Uterus (tissue), 4 donors: ENCODE measurements around the gene ART1. TPM values are rescaled to one million over a fixed set of nuclear protein-coding genes. Genes with fewer than 3 reads are reported as not detected.
"Not testable (repeated sequence)": the region's sequence is repeated elsewhere in the genome, so short reads cannot be mapped to it uniquely, and the experiment has no call there.

Source experiments
- DNase-seq, 2 donors: peaks; one replicate each; pipeline ENCODE4 v3.0.0-alpha.2; 2019 to 2020
- H3K27ac ChIP-seq, 2 donors: fragments of 200-600 bp; sonication (generic); 1 replicate in 1 of 2; 2 replicates in 1 of 2; pipeline ENCODE4 v1.5.1; 2016 to 2018
- H3K27me3 ChIP-seq, 2 donors: fragments of 200-600 bp; sonication (generic); one replicate each; pipeline ENCODE4 v1.5.1; 2018 to 2019; ENCODE audit warnings: control low read depth in 1 of 2
- H3K36me3 ChIP-seq, 2 donors: fragments of 200-600 bp; sonication (generic); one replicate each; pipeline ENCODE4 v1.5.1; 2019; ENCODE audit warnings: control low read depth in 1 of 2
- H3K4me1 ChIP-seq, 2 donors: fragments of 200-600 bp; sonication (generic); one replicate each; pipeline ENCODE4 v1.5.1; 2018 to 2019; ENCODE audit warnings: control low read depth in 1 of 2
- H3K4me3 ChIP-seq, 2 donors: fragments of 200-600 bp; sonication (generic); 1 replicate in 1 of 2; 2 replicates in 1 of 2; pipeline ENCODE4 v1.5.1; 2018 to 2019; ENCODE audit warnings: mild to moderate bottlenecking in 1 of 2
- H3K9me3 ChIP-seq, 2 donors: fragments of 200-600 bp; sonication (generic); one replicate each; pipeline ENCODE4 v1.5.1; 2019; ENCODE audit warnings: control low read depth in 1 of 2
- POLR2A ChIP-seq, 2 donors: fragments of 450-650 bp; IDR thresholded peaks; one replicate each; pipeline ENCODE4 v1.6.1; 2016; ENCODE audit warnings: antibody characterized with exemption in 2 of 2, mild to moderate bottlenecking in 1 of 2, moderate library complexity in 1 of 2
- intact Hi-C: fragments of 100-400 bp; cut with DNase I; formaldehyde crosslinking; loops from one replicate; pipeline ENCODE4 v1.15.1; 2023; ENCODE audit warnings: low total_unique reads
- total RNA-seq, 4 donors: library from RNA; depleted of rRNA in 3 of 4; stranded (reverse); fragments of >200 nt in 3 of 4; gene quantifications; one replicate each; pipeline versions ENCODE4 v1.1.0 to v1.2.4, GENCODE V29; 2014 to 2023
- TF ChIP-seq, protein P1 (sequence below), 4 experiments: fragments of 200-600 bp in 2 of 4; fragments of 450-650 bp in 2 of 4; sonication (generic) in 2 of 4; IDR thresholded peaks; one replicate each; pipeline ENCODE4 v1.5.1; 2016 to 2019; ENCODE audit warnings: antibody characterized with exemption in 4 of 4, mild to moderate bottlenecking in 2 of 4, moderate library complexity in 1 of 4
- donor health status: DM: yes; HTN: yes; CAD: no.

The ART1 gene
- total RNA-seq, 4 donors from 2014 or later = not detected

DNA sequence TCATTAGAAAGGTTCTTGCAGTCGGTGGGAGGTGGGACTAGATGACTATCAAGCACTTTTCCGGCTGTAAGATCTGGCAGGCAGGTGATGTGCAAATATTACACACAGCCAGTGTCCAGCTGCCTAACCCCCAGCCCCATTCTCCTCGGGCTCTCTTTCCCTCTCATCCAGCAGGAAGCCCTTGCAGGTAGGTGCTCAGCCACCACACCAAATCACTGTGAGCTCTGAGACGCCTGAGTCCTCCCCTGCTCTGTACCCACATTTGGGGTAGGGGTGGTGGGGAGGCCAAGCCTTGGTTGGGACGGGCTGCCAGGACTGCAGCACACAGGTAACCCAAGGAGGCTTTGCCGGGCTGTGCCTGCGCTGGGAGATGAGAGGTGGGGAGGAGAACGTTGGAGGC lies 3.7 kb upstream of the ART1 start:
- Histone ChIP-seq H3K27me3 (no peaks in the 10 kb centered on the region), H3K27ac (no peak overlapping the region), H3K36me3 (no peaks in the 10 kb centered on the region), H3K4me1 (no peaks in the 10 kb centered on the region), H3K9me3 (no peaks in the 10 kb centered on the region), H3K4me3 (no peak overlapping the region)
- intact Hi-C loops = no loop called here
- TF ChIP-seq POLR2A (IDR thresholded peaks at IDR 0.05) = no peak
- TF ChIP-seq, protein P1, sequence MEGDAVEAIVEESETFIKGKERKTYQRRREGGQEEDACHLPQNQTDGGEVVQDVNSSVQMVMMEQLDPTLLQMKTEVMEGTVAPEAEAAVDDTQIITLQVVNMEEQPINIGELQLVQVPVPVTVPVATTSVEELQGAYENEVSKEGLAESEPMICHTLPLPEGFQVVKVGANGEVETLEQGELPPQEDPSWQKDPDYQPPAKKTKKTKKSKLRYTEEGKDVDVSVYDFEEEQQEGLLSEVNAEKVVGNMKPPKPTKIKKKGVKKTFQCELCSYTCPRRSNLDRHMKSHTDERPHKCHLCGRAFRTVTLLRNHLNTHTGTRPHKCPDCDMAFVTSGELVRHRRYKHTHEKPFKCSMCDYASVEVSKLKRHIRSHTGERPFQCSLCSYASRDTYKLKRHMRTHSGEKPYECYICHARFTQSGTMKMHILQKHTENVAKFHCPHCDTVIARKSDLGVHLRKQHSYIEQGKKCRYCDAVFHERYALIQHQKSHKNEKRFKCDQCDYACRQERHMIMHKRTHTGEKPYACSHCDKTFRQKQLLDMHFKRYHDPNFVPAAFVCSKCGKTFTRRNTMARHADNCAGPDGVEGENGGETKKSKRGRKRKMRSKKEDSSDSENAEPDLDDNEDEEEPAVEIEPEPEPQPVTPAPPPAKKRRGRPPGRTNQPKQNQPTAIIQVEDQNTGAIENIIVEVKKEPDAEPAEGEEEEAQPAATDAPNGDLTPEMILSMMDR (IDR thresholded peaks at IDR 0.05) = no peak
- DNase-seq = no peak

DNA sequence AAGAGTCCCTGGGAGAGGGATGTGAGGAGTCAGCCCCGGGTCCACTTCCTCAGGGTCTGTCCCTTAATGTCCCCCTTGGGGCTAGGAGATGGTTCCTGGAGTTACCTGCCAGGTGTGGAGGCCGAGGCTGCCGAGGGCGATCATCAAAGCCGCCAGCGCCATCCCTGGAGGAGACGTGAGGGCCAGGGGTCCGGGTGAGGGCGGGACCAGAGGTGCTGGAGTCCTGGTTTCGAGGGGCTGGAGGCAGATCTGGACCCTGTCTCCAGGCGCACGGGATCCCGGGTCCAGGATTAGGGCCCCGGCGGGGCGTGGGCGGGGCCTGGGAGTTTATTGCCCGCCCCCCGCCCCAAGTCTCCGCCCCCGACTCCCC lies 3.2 kb upstream of the ART1 start, which contains the start of gene ART5:
Gene ART5, minus strand, starts transcription at position 292 of the 370 bp plus-strand sequence. Its CDS starts 130 bp downstream, at position 162.
- Histone ChIP-seq H3K9me3 (no peaks in the 10 kb centered on the region), H3K27ac (peak within 1 kb of the TSS; percentile 65 to 74), H3K4me3 (peak within 1 kb of the TSS; percentile 37 to 41), H3K4me1 (no peaks in the 10 kb centered on the region), H3K36me3 (no peaks in the 10 kb centered on the region), H3K27me3 (no peaks in the 10 kb centered on the region)
- TF ChIP-seq, protein P1 (IDR thresholded peaks at IDR 0.05) = no peak
- no peak for TF ChIP-seq POLR2A (IDR thresholded peaks at IDR 0.05)
- intact Hi-C loops = no loop called here
- DNase-seq = no peak

DNA sequence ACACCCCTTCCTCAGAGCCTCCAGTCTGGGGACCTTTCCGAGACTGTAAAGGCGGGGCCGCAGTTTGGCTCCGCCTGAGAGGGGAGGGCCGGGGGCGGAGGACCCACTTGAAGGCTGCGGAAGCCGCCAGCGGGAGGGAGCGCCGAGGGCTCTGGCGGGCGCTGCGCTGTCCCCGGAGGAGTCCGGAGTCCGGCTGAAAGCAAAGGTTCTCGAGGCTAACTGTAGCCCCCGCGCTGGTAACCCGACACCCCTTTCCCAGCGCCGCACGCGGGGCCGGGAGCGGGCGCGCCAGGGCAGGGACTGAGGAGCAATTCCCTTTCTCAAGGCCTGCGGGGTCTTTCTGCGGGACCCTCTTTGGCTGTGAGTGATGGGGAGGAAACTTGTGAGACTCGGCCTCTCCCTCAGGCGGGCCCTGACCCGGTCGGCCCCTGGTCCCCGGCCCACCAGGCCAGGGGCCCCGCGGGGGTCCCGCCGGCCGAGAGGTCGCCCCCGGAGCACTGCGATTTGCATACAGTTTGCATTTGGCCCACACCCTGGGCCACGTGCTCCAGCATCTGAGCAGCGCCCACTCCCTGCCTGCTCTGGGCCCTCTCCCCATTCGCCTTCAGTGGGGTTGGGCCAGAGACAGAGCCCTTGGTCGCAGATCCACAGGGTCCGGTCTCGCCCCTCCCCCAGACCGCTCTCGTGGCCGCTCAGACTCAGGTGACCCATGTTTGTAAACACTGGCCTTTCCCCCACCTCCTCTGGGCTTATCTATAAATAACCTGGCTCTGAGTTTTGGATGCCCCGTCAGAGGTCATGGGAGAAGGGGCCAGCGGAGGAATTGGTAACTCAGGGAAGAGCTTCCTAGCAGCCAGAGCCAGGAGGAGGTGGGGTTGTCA lies 2.6 kb upstream of the ART1 start:
- TF ChIP-seq, protein P1 (IDR thresholded peaks at IDR 0.05) = no peak
- TF ChIP-seq POLR2A (IDR thresholded peaks at IDR 0.05) = peak; percentile 29 to 52
- peak overlapping the region; percentile 65 to 74 for H3K27ac ChIP-seq

DNA sequence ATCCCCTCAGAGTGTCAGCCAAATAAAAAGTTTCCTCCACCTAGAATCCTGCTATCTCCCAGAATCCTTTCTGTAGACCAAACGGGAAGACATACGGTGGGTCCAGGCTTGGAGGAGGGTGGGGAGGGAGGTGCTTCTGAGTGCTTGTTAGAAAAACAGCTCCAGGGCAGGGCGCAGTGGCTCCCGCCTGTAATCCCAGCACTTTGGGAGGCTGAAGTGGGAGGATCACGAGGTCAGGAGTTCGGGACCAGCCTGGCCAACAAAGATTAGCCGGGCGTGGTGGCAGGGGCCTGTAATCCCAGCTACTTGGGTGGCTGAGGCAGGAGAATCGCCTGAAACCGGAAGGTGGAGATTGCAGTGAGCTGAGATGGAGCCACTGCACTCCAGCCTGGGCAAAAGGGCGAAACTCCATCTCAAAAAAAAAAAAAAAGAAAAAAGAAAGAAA lies 1.8 kb upstream of the ART1 start:
- Histone ChIP-seq H3K27ac (peak overlapping the region; percentile 65 to 74), H3K4me3 (peak overlapping the region; percentile 37 to 41)
- H3K36me3 ChIP-seq, H3K9me3 ChIP-seq, H3K27me3 ChIP-seq, intact Hi-C loops, DNase-seq, H3K4me1 ChIP-seq: not testable (repeated sequence)

More for the DNA sequence above, 2.6 kb upstream of the ART1 start:
- H3K27me3 ChIP-seq = no peaks in the 10 kb centered on the region
- H3K4me1 ChIP-seq = no peaks in the 10 kb centered on the region
- no peaks in the 10 kb centered on the region for H3K36me3 ChIP-seq
- H3K4me3 ChIP-seq = peak overlapping the region; percentile 37 to 41
- no peaks in the 10 kb centered on the region for H3K9me3 ChIP-seq
- DNase-seq = peak; percentile 83 to 87
- intact Hi-C loops = no loop called here

DNA sequence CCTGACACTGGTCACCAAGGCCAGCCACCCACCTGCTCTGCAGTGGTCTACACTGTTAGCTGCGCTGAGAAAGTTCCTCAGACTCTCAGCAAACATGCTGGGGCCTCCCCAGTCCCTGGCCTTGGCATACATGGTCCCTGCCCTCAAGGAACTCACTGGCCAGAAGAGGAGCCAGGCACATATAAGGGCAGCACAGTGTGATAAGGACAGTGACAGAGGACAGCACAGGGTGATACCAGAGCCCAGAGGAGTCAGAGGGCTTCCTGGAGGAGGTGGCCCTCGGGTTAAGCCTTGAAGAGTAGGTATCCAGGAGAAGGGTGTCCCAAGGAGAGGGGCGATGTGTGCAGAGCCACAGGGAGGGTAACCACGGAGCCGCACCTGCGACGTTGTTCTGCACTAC lies 624 bp downstream of the ART1 start:
- H3K4me3 ChIP-seq = no peak overlapping the region
- no peaks in the 10 kb centered on the region for H3K9me3 ChIP-seq
- H3K27me3 ChIP-seq = no peaks in the 10 kb centered on the region
- TF ChIP-seq, protein P1 (IDR thresholded peaks at IDR 0.05) = no peak
- TF ChIP-seq POLR2A (IDR thresholded peaks at IDR 0.05) = no peak
- no peak for DNase-seq
- no peaks in the 10 kb centered on the region for H3K4me1 ChIP-seq
- H3K36me3 ChIP-seq = no peaks in the 10 kb centered on the region
- no peak overlapping the region for H3K27ac ChIP-seq
- intact Hi-C loops = no loop called here

DNA sequence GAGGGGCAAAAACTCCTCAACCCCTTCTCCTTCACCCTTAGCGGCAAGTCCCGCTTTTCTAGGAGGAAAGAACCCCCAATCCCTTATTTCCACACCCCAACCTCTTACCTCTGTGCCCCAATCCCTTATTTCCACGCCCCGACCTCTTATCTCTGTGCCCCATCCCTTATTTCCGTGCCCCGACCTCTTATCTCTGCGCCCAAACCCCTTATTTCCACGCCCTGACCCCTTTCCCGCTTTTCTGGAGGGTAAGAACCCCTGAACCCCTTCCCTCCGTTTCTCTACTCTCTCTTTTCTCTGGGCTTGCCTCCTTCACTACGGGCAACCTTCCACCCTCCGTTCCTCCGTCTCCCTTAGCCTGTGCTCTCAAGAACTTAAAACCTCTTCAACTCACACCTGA lies 3.9 kb downstream of the ART1 start:
- H3K27ac ChIP-seq, intact Hi-C loops, H3K4me3 ChIP-seq, H3K27me3 ChIP-seq, H3K36me3 ChIP-seq, H3K9me3 ChIP-seq, DNase-seq, H3K4me1 ChIP-seq: not testable (repeated sequence)

DNA sequence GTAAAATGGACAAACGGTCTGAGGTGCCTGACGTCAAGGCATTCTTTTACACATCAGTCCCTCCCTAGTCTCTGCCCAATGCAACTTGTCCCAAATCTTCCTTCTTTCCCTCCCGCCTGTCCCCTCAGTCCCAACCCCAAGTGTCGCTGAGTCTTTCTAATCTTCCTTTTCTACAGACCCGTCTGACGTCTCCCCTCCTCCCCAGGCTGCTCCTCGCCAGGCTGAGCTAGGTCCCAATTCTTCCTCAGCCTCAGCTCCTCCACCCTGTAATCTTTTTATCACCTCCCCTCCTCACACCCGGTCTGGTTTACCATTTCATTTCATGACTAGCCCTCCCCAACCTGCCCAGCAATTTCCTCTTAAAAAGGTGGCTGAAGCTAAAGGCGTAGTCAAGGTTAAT lies 4.4 kb downstream of the ART1 start:
- H3K9me3 ChIP-seq, H3K27ac ChIP-seq, H3K4me3 ChIP-seq, H3K27me3 ChIP-seq, H3K36me3 ChIP-seq, intact Hi-C loops, DNase-seq, H3K4me1 ChIP-seq: not testable (repeated sequence)

DNA sequence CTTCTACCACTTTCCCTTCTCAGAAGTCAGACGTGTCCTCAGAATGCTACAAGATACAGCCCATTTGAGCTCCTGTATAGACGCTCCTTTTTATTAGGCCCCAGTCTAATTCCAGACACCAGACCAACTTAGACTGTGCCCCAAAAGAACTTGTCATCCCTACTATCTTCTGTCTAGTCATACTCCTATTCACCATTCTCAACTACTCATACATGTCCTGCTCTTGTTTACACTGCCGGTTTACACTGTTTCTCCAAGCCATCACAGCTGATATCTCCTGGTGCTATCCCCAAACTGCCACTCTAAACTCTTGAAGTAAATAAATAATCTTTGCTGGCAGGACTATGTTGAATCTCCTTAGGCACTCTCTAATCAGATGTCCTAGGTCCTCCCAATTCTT lies 7.6 kb downstream of the ART1 start:
- DNase-seq, intact Hi-C loops, H3K27me3 ChIP-seq, H3K4me3 ChIP-seq, H3K4me1 ChIP-seq, H3K27ac ChIP-seq, H3K36me3 ChIP-seq, H3K9me3 ChIP-seq: not testable (repeated sequence)
